Esophagus muscularis mucosa (tissue), 3 donors: ENCODE measurements around the gene ITPR3.

ENCODE experiments used
- EP300 ChIP-seq: sonication (generic); formaldehyde crosslinking; IDR thresholded peaks from one replicate; pipeline ENCODE4 v1.6.1; 2017; ENCODE audit warnings: antibody characterized with exemption
- TF ChIP-seq, protein P1 (sequence below), 3 experiments: fragments of 200-600 bp in 2 of 3; fragments of 450-650 bp in 1 of 3; sonication (generic) in 2 of 3; IDR thresholded peaks; one replicate each; pipeline ENCODE4 v1.5.1; 2017 to 2019; ENCODE audit warnings: antibody characterized with exemption in 3 of 3, mild to moderate bottlenecking in 2 of 3, moderate library complexity in 1 of 3

DNA sequence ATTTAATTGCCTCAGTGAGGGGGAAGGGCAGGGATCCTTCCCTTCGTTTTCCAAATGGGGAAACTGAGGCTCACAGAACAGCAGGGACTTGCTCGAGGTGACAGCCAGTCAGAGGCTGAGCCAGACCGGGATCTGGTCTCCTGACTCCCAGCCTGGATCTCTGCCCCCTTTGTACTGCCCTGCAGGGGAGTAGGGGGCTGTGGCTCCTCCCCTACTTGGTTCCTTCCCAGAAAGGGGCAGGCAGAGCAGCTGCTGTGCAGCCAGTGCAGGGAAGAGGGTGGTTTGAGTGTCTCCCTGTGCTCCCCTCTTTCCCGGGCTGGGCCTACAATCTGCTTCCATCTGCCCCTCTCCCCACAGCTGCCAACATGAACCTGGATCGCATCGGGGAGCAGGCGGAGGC is 52.7 kb downstream of the ITPR3 start:
- TF ChIP-seq, protein P1, sequence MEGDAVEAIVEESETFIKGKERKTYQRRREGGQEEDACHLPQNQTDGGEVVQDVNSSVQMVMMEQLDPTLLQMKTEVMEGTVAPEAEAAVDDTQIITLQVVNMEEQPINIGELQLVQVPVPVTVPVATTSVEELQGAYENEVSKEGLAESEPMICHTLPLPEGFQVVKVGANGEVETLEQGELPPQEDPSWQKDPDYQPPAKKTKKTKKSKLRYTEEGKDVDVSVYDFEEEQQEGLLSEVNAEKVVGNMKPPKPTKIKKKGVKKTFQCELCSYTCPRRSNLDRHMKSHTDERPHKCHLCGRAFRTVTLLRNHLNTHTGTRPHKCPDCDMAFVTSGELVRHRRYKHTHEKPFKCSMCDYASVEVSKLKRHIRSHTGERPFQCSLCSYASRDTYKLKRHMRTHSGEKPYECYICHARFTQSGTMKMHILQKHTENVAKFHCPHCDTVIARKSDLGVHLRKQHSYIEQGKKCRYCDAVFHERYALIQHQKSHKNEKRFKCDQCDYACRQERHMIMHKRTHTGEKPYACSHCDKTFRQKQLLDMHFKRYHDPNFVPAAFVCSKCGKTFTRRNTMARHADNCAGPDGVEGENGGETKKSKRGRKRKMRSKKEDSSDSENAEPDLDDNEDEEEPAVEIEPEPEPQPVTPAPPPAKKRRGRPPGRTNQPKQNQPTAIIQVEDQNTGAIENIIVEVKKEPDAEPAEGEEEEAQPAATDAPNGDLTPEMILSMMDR (IDR thresholded peaks at IDR 0.05), result no peak
- TF ChIP-seq EP300, result no peak
